A549 (cell line): Measurements from ENCODE around the gene MKNK1. TPM values are rescaled to one million over a fixed set of nuclear protein-coding genes. Genes with fewer than 3 reads are reported as not detected.

ENCODE experiments used
- ATAC-seq, 2 experiments: fragments of 200-7000 bp in 1 of 2; fragments of >200 bp in 1 of 2; cut with Nextera tagmentation in 1 of 2; cut with Tn5 transposase in 1 of 2; 3 replicates each; pipeline versions ENCODE4 v1.8.0 to v1.9.1; 2018 to 2020; ENCODE audit warnings: mild to moderate bottlenecking in 1 of 2, moderate library complexity in 1 of 2
- CTCF ChIA-PET: fragments of 300-600 bp; sonication (Branson Sonifier 250); formaldehyde crosslinking; extraction: SDS; loops from one replicate; lab custom pipeline; 2021; ENCODE audit warnings: antibody characterized with exemption, inconsistent platforms; lab: Yijun Ruan, JAX
- POLR2A ChIA-PET: fragments of 350-600 bp; formaldehyde crosslinking; extraction: SDS; loops from one replicate; lab custom pipeline; 2021; ENCODE audit warnings: antibody characterized with exemption, inconsistent platforms; lab: Yijun Ruan, JAX
- DNase-seq, 2 experiments: peaks; one replicate each; pipeline versions ENCODE4 v3.0.0 to v3.0.0-alpha.2; 2011 to 2016; ENCODE audit warnings: low read depth in 1 of 2, low spot score in 1 of 2
- FAIRE-seq: peaks from 2 replicates; lab custom pipeline; 2011; peaks lifted over from hg19 to GRCh38; lab: Jason Lieb, UNC
- H3K27ac ChIP-seq, 2 experiments: fragments of >200 bp; sonication (Bioruptor Twin); formaldehyde crosslinking; 3 replicates each; pipeline ENCODE4 v1.5.1; 2016 to 2017
- H3K4me1 ChIP-seq: fragments of >200 bp; sonication (Bioruptor Twin); formaldehyde crosslinking; 3 replicates; pipeline ENCODE4 v1.6.1; 2016
- H3K4me2 ChIP-seq: fragments of >200 bp; sonication (Bioruptor Twin); formaldehyde crosslinking; 3 replicates; pipeline ENCODE4 v1.6.1; 2016
- H3K4me3 ChIP-seq: fragments of >200 bp; sonication (Bioruptor Twin); formaldehyde crosslinking; 3 replicates; pipeline ENCODE4 v1.5.1; 2016
- H3K9me3 ChIP-seq: fragments of >200 bp; sonication (Bioruptor Twin); formaldehyde crosslinking; 3 replicates; pipeline ENCODE4 v1.6.1; 2016
- BHLHE40 ChIP-seq: IDR thresholded peaks from 2 replicates; pipeline ENCODE4 v1.6.1; 2012; ENCODE audit warnings: low read depth, low read length, inconsistent platforms
- CBX2 ChIP-seq: fragments of 200-600 bp; sonication (generic); IDR thresholded peaks from 2 replicates; pipeline ENCODE4 v1.6.1; 2016; ENCODE audit warnings: low read depth, mild to moderate bottlenecking, borderline replicate concordance
- CBX8 ChIP-seq: fragments of 200-600 bp; sonication (generic); IDR thresholded peaks from 2 replicates; pipeline ENCODE4 v1.6.1; 2016
- CEBPB ChIP-seq, 2 experiments: fragments of >200 bp in 1 of 2; sonication (Bioruptor Twin) in 1 of 2; formaldehyde crosslinking in 1 of 2; IDR thresholded peaks; 2 replicates each; pipeline ENCODE4 v1.6.1; 2012 to 2016
- EHF ChIP-seq: fragments of 250-450 bp; sonication (Bioruptor Pico); IDR thresholded peaks from 2 replicates; pipeline ENCODE4 v1.5.0; 2020; ENCODE audit warnings: mild to moderate bottlenecking
- EP300 ChIP-seq, 2 experiments: fragments of >200 bp; sonication (Bioruptor Twin); formaldehyde crosslinking; IDR thresholded peaks; 2 replicates in 1 of 2; 3 replicates in 1 of 2; pipeline ENCODE4 v1.6.1; 2016 to 2017
- FOSB ChIP-seq: fragments of 250-450 bp; sonication (Bioruptor Pico); IDR thresholded peaks from 2 replicates; pipeline ENCODE4 v1.5.0; 2020; ENCODE audit warnings: mild to moderate bottlenecking, moderate library complexity
- HDAC2 ChIP-seq: fragments of 200-600 bp; sonication (generic); IDR thresholded peaks from 2 replicates; pipeline ENCODE4 v1.6.1; 2016
- HEYL ChIP-seq: fragments of 250-450 bp; sonication (Bioruptor Pico); IDR thresholded peaks from 2 replicates; pipeline ENCODE4 v1.8.0; 2021; ENCODE audit warnings: mild to moderate bottlenecking, moderate library complexity
- HOXA7 ChIP-seq: fragments of 250-450 bp; sonication (Bioruptor Pico); IDR thresholded peaks from 2 replicates; pipeline ENCODE4 v1.5.0; 2020; ENCODE audit warnings: mild to moderate bottlenecking, moderate library complexity
- JUN ChIP-seq, 2 experiments: fragments of >200 bp; sonication (Bioruptor Twin); formaldehyde crosslinking; IDR thresholded peaks; 2 replicates in 1 of 2; 3 replicates in 1 of 2; pipeline ENCODE4 v1.6.1; 2016 to 2017
- KDM1A ChIP-seq: fragments of 200-600 bp; sonication (generic); IDR thresholded peaks from 2 replicates; pipeline ENCODE4 v1.6.1; 2016; ENCODE audit warnings: low read depth, mild to moderate bottlenecking
- KDM5A ChIP-seq: fragments of 200-600 bp; sonication (generic); IDR thresholded peaks from 2 replicates; pipeline ENCODE4 v1.6.1; 2016; ENCODE audit warnings: antibody characterized with exemption, mild to moderate bottlenecking
- MAZ ChIP-seq: fragments of 150-350 bp; IDR thresholded peaks from 2 replicates; pipeline ENCODE4 v1.6.1; 2014; ENCODE audit warnings: antibody characterized with exemption, low read depth, low read length, borderline replicate concordance
- MYC ChIP-seq: IDR thresholded peaks from 2 replicates; pipeline ENCODE4 v1.6.1; 2012; ENCODE audit warnings: mild to moderate bottlenecking, inconsistent platforms, low read length, improper control_type of control experiment, borderline replicate concordance
- NPAS2 ChIP-seq: fragments of 250-450 bp; sonication (Bioruptor Pico); IDR thresholded peaks from 2 replicates; pipeline ENCODE4 v1.8.0; 2022; ENCODE audit warnings: mild to moderate bottlenecking, moderate library complexity, borderline replicate concordance
- NR3C1 ChIP-seq: fragments of >200 bp; sonication (Bioruptor Twin); formaldehyde crosslinking; IDR thresholded peaks from 3 replicates; pipeline ENCODE4 v1.6.1; 2017
- POLR2A ChIP-seq: IDR thresholded peaks from 2 replicates; pipeline ENCODE4 v1.6.1; 2012; ENCODE audit warnings: mild to moderate bottlenecking, low read length
- POLR2AphosphoS2 ChIP-seq: conservative IDR thresholded peaks from 2 replicates; pipeline ENCODE4 v1.6.1; 2012; ENCODE audit warnings: low read length, improper control_type of control experiment, inconsistent platforms
- RFX5 ChIP-seq: fragments of 450-650 bp; IDR thresholded peaks from 2 replicates; pipeline ENCODE4 v1.7.1; 2014; ENCODE audit warnings: antibody characterized with exemption, mild to moderate bottlenecking, moderate library complexity
- SMC3 ChIP-seq: fragments of >200 bp; sonication (Bioruptor Twin); formaldehyde crosslinking; IDR thresholded peaks from 3 replicates; pipeline ENCODE4 v1.6.1; 2018; ENCODE audit warnings: inconsistent platforms
- TFCP2L1 ChIP-seq: fragments of 250-450 bp; sonication (Bioruptor Pico); IDR thresholded peaks from 2 replicates; pipeline ENCODE4 v1.5.0; 2021; ENCODE audit warnings: mild to moderate bottlenecking
- ZFP36 ChIP-seq: fragments of 450-650 bp; IDR thresholded peaks from 2 replicates; pipeline ENCODE4 v1.6.1; 2014; ENCODE audit warnings: borderline replicate concordance; ENCODE audit not compliant: partially characterized antibody
- WGBS: methylation state at CpG from one replicate; pipeline ENCODE4 v1.1.6; 2017; ENCODE audit errors: missing lambda C conversion rate; 5-methylcytosine and 5-hydroxymethylcytosine counted together
- polyA plus RNA-seq, 4 experiments: library from polyadenylated mRNA; depleted of rRNA in 3 of 4; stranded (reverse); fragments of >200 nt; fragmentation: RNase III in 1 of 4; extraction: RNeasy Plus Mini Kit Qiagen cat#74134 plus additional on column Dnase treatment in 1 of 4; gene quantifications; 2 replicates in 3 of 4; 3 replicates in 1 of 4; pipeline ENCODE4 v1.2.3, GENCODE V29; 2011 to 2017
- TF ChIP-seq, protein P1 (sequence below): fragments of 150-350 bp; IDR thresholded peaks from 2 replicates; pipeline ENCODE4 v1.6.1; 2014; ENCODE audit warnings: low read depth, mild to moderate bottlenecking, low read length
- TF ChIP-seq, protein P2 (sequence below): fragments of 250-450 bp; sonication (Bioruptor Pico); IDR thresholded peaks from 2 replicates; pipeline ENCODE4 v1.5.0; 2021; ENCODE audit warnings: mild to moderate bottlenecking, moderate library complexity, borderline replicate concordance

MKNK1 gene
- polyA plus RNA-seq, 2 of the 4 experiments (the other 2 are of a cell fraction): 20.8 to 28.4 TPM

DNA sequence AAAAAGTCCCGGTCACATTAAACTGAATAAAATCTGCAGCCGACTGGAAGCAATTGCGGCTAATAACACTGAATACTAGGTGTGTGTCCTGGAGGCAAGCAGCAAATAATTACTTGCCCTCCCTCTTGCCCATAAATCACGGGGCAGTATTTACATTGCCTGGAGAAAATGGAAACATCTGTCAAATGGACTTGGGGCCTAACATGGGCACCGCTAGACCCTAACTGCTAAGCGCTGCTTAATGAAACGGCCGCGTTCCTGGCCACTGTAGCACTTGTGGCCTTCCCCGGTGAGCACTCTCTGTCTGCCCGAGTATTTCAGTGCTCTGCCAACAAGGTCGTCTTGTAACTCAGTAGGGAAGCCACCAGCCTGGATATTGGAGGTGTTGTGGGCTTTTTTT is 28.8 kb downstream of the MKNK1 start:
- no peak overlapping the region for H3K4me2 ChIP-seq
- TF ChIP-seq EHF (no peak), ZFP36 (no peak), SMC3 (no peak), CBX8 (no peak), NR3C1 (no peak), BHLHE40 (no peak), CEBPB (IDR thresholded peaks at IDR 0.05) (no peak), EP300 (IDR thresholded peaks at IDR 0.05) (no peak)
- TF ChIP-seq, protein P1, sequence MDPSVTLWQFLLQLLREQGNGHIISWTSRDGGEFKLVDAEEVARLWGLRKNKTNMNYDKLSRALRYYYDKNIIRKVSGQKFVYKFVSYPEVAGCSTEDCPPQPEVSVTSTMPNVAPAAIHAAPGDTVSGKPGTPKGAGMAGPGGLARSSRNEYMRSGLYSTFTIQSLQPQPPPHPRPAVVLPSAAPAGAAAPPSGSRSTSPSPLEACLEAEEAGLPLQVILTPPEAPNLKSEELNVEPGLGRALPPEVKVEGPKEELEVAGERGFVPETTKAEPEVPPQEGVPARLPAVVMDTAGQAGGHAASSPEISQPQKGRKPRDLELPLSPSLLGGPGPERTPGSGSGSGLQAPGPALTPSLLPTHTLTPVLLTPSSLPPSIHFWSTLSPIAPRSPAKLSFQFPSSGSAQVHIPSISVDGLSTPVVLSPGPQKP: no peak
- POLR2A ChIA-PET: no interaction called here
- no peaks in the 10 kb centered on the region for H3K9me3 ChIP-seq
- no peak overlapping the region for H3K4me3 ChIP-seq
- no peak overlapping the region for H3K27ac ChIP-seq
- DNase-seq (no peak), ATAC-seq (no peak), FAIRE-seq (no peak)
- no peaks in the 10 kb centered on the region for H3K4me1 ChIP-seq
- WGBS: 84% methylated on average over 12 of the region's 12 CpGs
- CTCF ChIA-PET: no interaction called here

DNA sequence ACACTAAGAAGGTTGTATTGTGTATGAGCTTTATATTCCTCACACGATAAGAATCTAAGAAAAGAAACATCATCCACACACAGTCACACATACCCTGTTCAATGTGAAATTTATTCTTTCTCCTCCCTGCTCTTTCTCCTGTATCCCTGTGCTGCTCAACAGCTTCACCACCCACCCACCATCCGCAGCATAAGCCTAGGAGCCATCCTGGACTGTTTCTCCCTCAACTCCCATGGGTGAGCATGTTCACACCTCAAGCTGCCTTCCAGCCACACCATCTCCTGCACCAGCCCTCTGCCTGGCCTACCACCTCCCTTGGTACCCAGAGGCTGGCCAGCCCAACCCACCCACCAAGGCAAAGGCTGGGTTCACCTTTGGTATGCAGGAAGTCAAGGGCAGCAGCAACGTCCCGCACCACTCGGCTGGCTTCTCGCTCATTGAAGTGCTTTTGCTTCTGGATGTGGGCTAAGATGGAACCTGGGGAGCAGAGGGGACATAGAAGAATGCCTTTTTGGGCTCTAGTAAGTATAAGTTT is 32.3 kb downstream of the MKNK1 start:
- H3K4me2 ChIP-seq: no peak overlapping the region
- ChIA-PET CTCF (interaction anchor here (2.1 kb wide), 1 partner anchor 24 kb away, joined by 11 read pairs; no protein-coding TSS in a partner anchor), POLR2A (no interaction called here)
- H3K9me3 ChIP-seq: no peaks in the 10 kb centered on the region
- no peaks in the 10 kb centered on the region for H3K4me1 ChIP-seq
- ATAC-seq (no peak), DNase-seq (no peak), FAIRE-seq (no peak)
- no peak overlapping the region for H3K27ac ChIP-seq
- WGBS: 90% methylated on average over 6 of the region's 6 CpGs
- H3K4me3 ChIP-seq: no peak overlapping the region
- TF ChIP-seq HEYL (no peak), KDM1A (no peak), CBX2 (no peak), JUN (IDR thresholded peaks at IDR 0.05) (no peak), TFCP2L1 (CRISPR knock-in tag) (no peak), MAZ (no peak), POLR2AphosphoS2 (no peak), KDM5A (no peak), HOXA7 (CRISPR knock-in tag) (no peak), EHF (no peak), MYC (no peak), RFX5 (no peak), ZFP36 (no peak)

DNA sequence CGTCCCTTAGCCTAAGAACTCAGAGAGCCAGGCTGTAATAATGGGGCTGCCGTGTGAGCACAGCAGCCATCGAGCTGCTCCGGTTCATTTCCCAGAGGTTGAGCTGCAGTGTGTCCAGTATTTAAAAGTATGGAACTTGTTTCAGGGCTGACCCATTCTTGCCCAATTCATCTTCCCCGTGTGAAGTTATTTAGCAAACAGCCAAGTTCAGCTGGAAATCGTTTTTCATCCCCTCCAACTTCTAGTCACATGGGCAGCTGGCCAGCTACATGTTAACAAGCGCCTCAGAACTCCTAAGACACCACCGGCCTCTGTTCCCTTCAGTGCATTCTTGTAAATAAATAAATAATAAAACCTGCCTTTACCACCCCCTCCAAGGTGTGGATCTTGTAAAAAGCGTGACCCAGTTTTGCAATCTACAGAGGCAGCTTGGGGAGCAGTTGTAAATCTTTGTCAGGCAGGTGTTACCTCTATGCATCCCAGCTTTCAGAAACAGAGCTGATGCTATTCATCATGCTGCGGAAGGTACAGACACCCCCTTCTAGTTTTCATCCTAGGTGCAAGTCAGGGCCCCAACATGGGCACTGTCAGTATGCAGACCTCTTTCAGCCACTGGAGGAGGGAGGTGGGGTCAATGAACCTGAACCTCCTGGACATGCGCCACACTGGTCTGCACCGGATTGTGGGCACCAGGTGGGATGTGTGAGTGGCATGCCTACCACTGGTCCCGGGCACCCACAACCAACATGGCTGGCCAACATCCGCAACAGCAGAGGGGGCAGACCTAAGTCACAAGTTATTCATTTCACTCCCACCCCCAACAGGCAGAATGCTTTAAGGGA is 34.0 kb downstream of the MKNK1 start:
- Histone ChIP-seq H3K4me2 (no peak overlapping the region), H3K27ac (no peak overlapping the region), H3K4me3 (no peak overlapping the region), H3K4me1 (no peaks in the 10 kb centered on the region), H3K9me3 (no peaks in the 10 kb centered on the region)
- DNase-seq: no peak
- POLR2A ChIA-PET: no interaction called here
- FAIRE-seq: no peak
- 84% methylated on average over 13 of the region's 14 CpGs for WGBS
- TF ChIP-seq, protein P2, sequence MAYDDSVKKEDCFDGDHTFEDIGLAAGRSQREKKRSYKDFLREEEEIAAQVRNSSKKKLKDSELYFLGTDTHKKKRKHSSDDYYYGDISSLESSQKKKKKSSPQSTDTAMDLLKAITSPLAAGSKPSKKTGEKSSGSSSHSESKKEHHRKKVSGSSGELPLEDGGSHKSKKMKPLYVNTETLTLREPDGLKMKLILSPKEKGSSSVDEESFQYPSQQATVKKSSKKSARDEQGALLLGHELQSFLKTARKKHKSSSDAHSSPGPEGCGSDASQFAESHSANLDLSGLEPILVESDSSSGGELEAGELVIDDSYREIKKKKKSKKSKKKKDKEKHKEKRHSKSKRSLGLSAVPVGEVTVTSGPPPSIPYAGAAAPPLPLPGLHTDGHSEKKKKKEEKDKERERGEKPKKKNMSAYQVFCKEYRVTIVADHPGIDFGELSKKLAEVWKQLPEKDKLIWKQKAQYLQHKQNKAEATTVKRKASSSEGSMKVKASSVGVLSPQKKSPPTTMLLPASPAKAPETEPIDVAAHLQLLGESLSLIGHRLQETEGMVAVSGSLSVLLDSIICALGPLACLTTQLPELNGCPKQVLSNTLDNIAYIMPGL (CRISPR knock-in tag): no peak
- no peak for TF ChIP-seq EHF
- TF ChIP-seq MAZ: no peak
- no peak for TF ChIP-seq POLR2AphosphoS2
- no peak for TF ChIP-seq HEYL
- TF ChIP-seq POLR2A: no peak
- no peak for TF ChIP-seq SMC3
- no peak for TF ChIP-seq NPAS2
- no peak for TF ChIP-seq FOSB (CRISPR knock-in tag)
- TF ChIP-seq KDM5A: no peak
- TF ChIP-seq HDAC2: no peak
- CTCF ChIA-PET: no interaction called here
- no peak for ATAC-seq
